ENCODE data around the gene CDKL4.

CDKL4 gene

GRCh38 chr2:39256040-39256439 is 12.3 kb upstream of the CDKL4 start:
- H2AFZ ChIP-seq (ENCODE audit: low read depth, low read length) = no peak overlapping the region

GRCh38 chr2:39252888-39253518 is 9.2 kb upstream of the CDKL4 start:
- no peak overlapping the region for H4K91ac ChIP-seq (ENCODE audit: low read length)
- H2BK120ac ChIP-seq (ENCODE audit: low read depth, low read length) = no peak overlapping the region

More at GRCh38 chr2:39256040-39256439, 12.3 kb upstream of the CDKL4 start:
- no peaks in the 10 kb centered on the region for H3K4me1 ChIP-seq (ENCODE audit: control insufficient read depth, insufficient read depth, low read depth, low read length)
- no peak overlapping the region for H3K9ac ChIP-seq (ENCODE audit: low read length)
- peaks cover 19 to 97% of the 10 kb centered on the region in 2 experiments for H3K36me3 ChIP-seq (ENCODE audit: control insufficient read depth in 1 of 2, insufficient read depth in 2 of 2, low read depth in 1 of 2, low read length in 2 of 2)
- no peak overlapping the region for H3K23ac ChIP-seq (ENCODE audit: low read length in 2 of 2)
- H2AK5ac ChIP-seq (ENCODE audit: low read length, severe bottlenecking) = no peak overlapping the region
- H4K91ac ChIP-seq (ENCODE audit: low read length) = no peak overlapping the region
- H4K8ac ChIP-seq (ENCODE audit: low read length) = no peak overlapping the region
- no peak overlapping the region for H3K4me2 ChIP-seq (ENCODE audit: low read length, poor library complexity, severe bottlenecking)
- no peak overlapping the region for H3K27ac ChIP-seq (ENCODE audit: low read length, poor library complexity, severe bottlenecking)
- no peak overlapping the region for H3K18ac ChIP-seq (ENCODE audit: low read depth in 1 of 2, low read length in 2 of 2)
- H2BK12ac ChIP-seq (ENCODE audit: low read length in 2 of 2) = no peak overlapping the region
- no peaks in the 10 kb centered on the region for H3K27me3 ChIP-seq (ENCODE audit: control insufficient read depth in 1 of 2, insufficient read depth in 1 of 2, low read length in 2 of 2)
- no peaks in the 10 kb centered on the region for H3K9me3 ChIP-seq (ENCODE audit: control insufficient read depth, low read length)
- no peak overlapping the region for H2BK5ac ChIP-seq (ENCODE audit: low read depth, low read length, poor library complexity, severe bottlenecking)
- no peak overlapping the region for H2BK120ac ChIP-seq (ENCODE audit: low read depth, low read length)
- H3K4me3 ChIP-seq (ENCODE audit: insufficient read depth in 1 of 2, low read depth in 1 of 2, low read length in 2 of 2) = no peak overlapping the region
- H3K4ac ChIP-seq (ENCODE audit: low read depth in 1 of 2, low read length in 2 of 2) = no peak overlapping the region
- peaks cover 5% of the 10 kb centered on the region for H3K79me1 ChIP-seq (replicated peaks; ENCODE audit: low read length, poor library complexity, severe bottlenecking)
- no peak overlapping the region for H2BK15ac ChIP-seq (ENCODE audit: low read depth, poor library complexity, severe bottlenecking)
- H3K14ac ChIP-seq (ENCODE audit: low read length in 2 of 2) = no peak overlapping the region
- DNase-seq = no peak

GRCh38 chr2:39247512-39248043 is 3.8 kb upstream of the CDKL4 start:
- H3K27ac ChIP-seq (ENCODE audit: low read length, poor library complexity, severe bottlenecking) = no peak overlapping the region
- H3K14ac ChIP-seq (ENCODE audit: low read length in 2 of 2) = no peak overlapping the region
- no peak overlapping the region for H3K4me3 ChIP-seq (ENCODE audit: insufficient read depth in 1 of 2, low read depth in 1 of 2, low read length in 2 of 2)
- H2AK5ac ChIP-seq (ENCODE audit: low read length, severe bottlenecking) = no peak overlapping the region
- H2BK120ac ChIP-seq (ENCODE audit: low read depth, low read length) = no peak overlapping the region
- DNase-seq = no peak
- no peak overlapping the region for H3K18ac ChIP-seq (ENCODE audit: low read depth in 1 of 2, low read length in 2 of 2)
- H4K91ac ChIP-seq (ENCODE audit: low read length) = no peak overlapping the region
- no peaks in the 10 kb centered on the region for H3K9me3 ChIP-seq (ENCODE audit: control insufficient read depth, low read length)
- no peaks in the 10 kb centered on the region for H3K27me3 ChIP-seq (ENCODE audit: control insufficient read depth in 1 of 2, insufficient read depth in 1 of 2, low read length in 2 of 2)
- H3K23ac ChIP-seq (ENCODE audit: low read length in 2 of 2) = no peak overlapping the region
- peaks cover 1% of the 10 kb centered on the region for H3K4me1 ChIP-seq (ENCODE audit: control insufficient read depth, insufficient read depth, low read depth, low read length)
- no peak overlapping the region for H2BK12ac ChIP-seq (ENCODE audit: low read length in 2 of 2)
- no peak overlapping the region for H4K8ac ChIP-seq (ENCODE audit: low read length)
- no peak overlapping the region for H3K4ac ChIP-seq (ENCODE audit: low read depth in 1 of 2, low read length in 2 of 2)
- no peaks in the 10 kb centered on the region for H3K79me1 ChIP-seq (replicated peaks; ENCODE audit: low read length, poor library complexity, severe bottlenecking)
- no peak overlapping the region for H2BK5ac ChIP-seq (ENCODE audit: low read depth, low read length, poor library complexity, severe bottlenecking)
- H2BK15ac ChIP-seq (ENCODE audit: low read depth, poor library complexity, severe bottlenecking) = no peak overlapping the region
- peaks cover 16 to 50% of the 10 kb centered on the region in 2 experiments for H3K36me3 ChIP-seq (ENCODE audit: control insufficient read depth in 1 of 2, insufficient read depth in 2 of 2, low read depth in 1 of 2, low read length in 2 of 2)
- H3K9ac ChIP-seq (ENCODE audit: low read length) = no peak overlapping the region
- 100% methylated on average over 3 of the region's 6 CpGs for WGBS
- H3K4me2 ChIP-seq (ENCODE audit: low read length, poor library complexity, severe bottlenecking) = no peak overlapping the region
- H2AFZ ChIP-seq (ENCODE audit: low read depth, low read length) = no peak overlapping the region

More at GRCh38 chr2:39252888-39253518, 9.2 kb upstream of the CDKL4 start:
- Histone ChIP-seq H2BK15ac (ENCODE audit: low read depth, poor library complexity, severe bottlenecking) (no peak overlapping the region), H4K8ac (ENCODE audit: low read length) (no peak overlapping the region), H3K27me3 (ENCODE audit: control insufficient read depth in 1 of 2, insufficient read depth in 1 of 2, low read length in 2 of 2) (no peaks in the 10 kb centered on the region), H3K4me1 (ENCODE audit: control insufficient read depth, insufficient read depth, low read depth, low read length) (no peaks in the 10 kb centered on the region), H3K4me2 (ENCODE audit: low read length, poor library complexity, severe bottlenecking) (no peak overlapping the region), H2BK5ac (ENCODE audit: low read depth, low read length, poor library complexity, severe bottlenecking) (no peak overlapping the region), H2AFZ (ENCODE audit: low read depth, low read length) (no peak overlapping the region), H3K18ac (ENCODE audit: low read depth in 1 of 2, low read length in 2 of 2) (no peak overlapping the region), H3K9ac (ENCODE audit: low read length) (no peak overlapping the region), H3K36me3 (ENCODE audit: control insufficient read depth in 1 of 2, insufficient read depth in 2 of 2, low read depth in 1 of 2, low read length in 2 of 2) (peaks cover 15 to 99% of the 10 kb centered on the region in 2 experiments), H3K27ac (ENCODE audit: low read length, poor library complexity, severe bottlenecking) (no peak overlapping the region), H3K9me3 (ENCODE audit: control insufficient read depth, low read length) (no peaks in the 10 kb centered on the region), H3K79me1 (replicated peaks; ENCODE audit: low read length, poor library complexity, severe bottlenecking) (peaks cover 5% of the 10 kb centered on the region), H3K4ac (ENCODE audit: low read depth in 1 of 2, low read length in 2 of 2) (no peak overlapping the region), H2AK5ac (ENCODE audit: low read length, severe bottlenecking) (no peak overlapping the region), H3K14ac (ENCODE audit: low read length in 2 of 2) (no peak overlapping the region), H3K4me3 (ENCODE audit: insufficient read depth in 1 of 2, low read depth in 1 of 2, low read length in 2 of 2) (no peak overlapping the region), H3K23ac (ENCODE audit: low read length in 2 of 2) (no peak overlapping the region), H2BK12ac (ENCODE audit: low read length in 2 of 2) (no peak overlapping the region)
- 91% methylated on average over 16 of the region's 18 CpGs for WGBS
- no peak for DNase-seq

GRCh38 chr2:39246382-39246980 is 2.7 kb upstream of the CDKL4 start:
- Histone ChIP-seq H3K36me3 (ENCODE audit: control insufficient read depth in 1 of 2, insufficient read depth in 2 of 2, low read depth in 1 of 2, low read length in 2 of 2) (peaks cover 16 to 39% of the 10 kb centered on the region in 2 experiments), H4K8ac (ENCODE audit: low read length) (no peak overlapping the region), H2AFZ (ENCODE audit: low read depth, low read length) (no peak overlapping the region), H3K4me2 (ENCODE audit: low read length, poor library complexity, severe bottlenecking) (no peak overlapping the region), H3K27ac (ENCODE audit: low read length, poor library complexity, severe bottlenecking) (no peak overlapping the region), H3K4ac (ENCODE audit: low read depth in 1 of 2, low read length in 2 of 2) (no peak overlapping the region), H2BK120ac (ENCODE audit: low read depth, low read length) (no peak overlapping the region), H3K18ac (ENCODE audit: low read depth in 1 of 2, low read length in 2 of 2) (no peak overlapping the region), H3K23ac (ENCODE audit: low read length in 2 of 2) (no peak overlapping the region), H3K9me3 (ENCODE audit: control insufficient read depth, low read length) (no peaks in the 10 kb centered on the region), H3K79me1 (replicated peaks; ENCODE audit: low read length, poor library complexity, severe bottlenecking) (no peaks in the 10 kb centered on the region), H2BK12ac (ENCODE audit: low read length in 2 of 2) (no peak overlapping the region), H3K9ac (ENCODE audit: low read length) (no peak overlapping the region), H2BK5ac (ENCODE audit: low read depth, low read length, poor library complexity, severe bottlenecking) (no peak overlapping the region), H3K14ac (ENCODE audit: low read length in 2 of 2) (no peak overlapping the region), H2BK15ac (ENCODE audit: low read depth, poor library complexity, severe bottlenecking) (no peak overlapping the region), H3K4me1 (ENCODE audit: control insufficient read depth, insufficient read depth, low read depth, low read length) (peaks cover 1% of the 10 kb centered on the region), H4K91ac (ENCODE audit: low read length) (no peak overlapping the region), H3K27me3 (ENCODE audit: control insufficient read depth in 1 of 2, insufficient read depth in 1 of 2, low read length in 2 of 2) (no peaks in the 10 kb centered on the region), H2AK5ac (ENCODE audit: low read length, severe bottlenecking) (no peak overlapping the region), H3K4me3 (ENCODE audit: insufficient read depth in 1 of 2, low read depth in 1 of 2, low read length in 2 of 2) (no peak overlapping the region)
- WGBS = 98% methylated on average over 1 of the region's 1 CpG
- no peak for DNase-seq

All from mesenchymal stem cell (in vitro differentiated cells and primary cell).